KOPT-K1 (cell line): Measurements from ENCODE around the gene ATP2A2.
"Not testable (repeated sequence)": the region's sequence is repeated elsewhere in the genome, so short reads cannot be mapped to it uniquely, and the experiment has no call there.

Source experiments
- H3K27ac ChIP-seq: fragments of 200-600 bp; sonication (generic); 2 replicates; pipeline ENCODE4 v1.5.1; 2016; ENCODE audit warnings: antibody characterized with exemption, mild to moderate bottlenecking, low read depth, low read length; ENCODE audit not compliant: poor library complexity, severe bottlenecking
- H3K36me3 ChIP-seq: fragments of 200-600 bp; sonication (generic); 2 replicates; pipeline ENCODE4 v1.5.1; 2017; ENCODE audit warnings: antibody characterized with exemption, mild to moderate bottlenecking, low read length, moderate library complexity; ENCODE audit not compliant: insufficient read depth
- H3K9me3 ChIP-seq: fragments of 200-600 bp; sonication (generic); 2 replicates; pipeline ENCODE4 v1.5.1; 2017; ENCODE audit warnings: antibody characterized with exemption, low read length, mild to moderate bottlenecking; ENCODE audit not compliant: insufficient read depth, poor library complexity, severe bottlenecking

The ATP2A2 gene

GRCh38 chr12:110340261-110340660 is 59.2 kb downstream of the ATP2A2 start:
- not testable (repeated sequence) for H3K27ac ChIP-seq
- peaks cover 100% of the 10 kb centered on the region for H3K36me3 ChIP-seq

GRCh38 chr12:110340706-110341105 is 59.7 kb downstream of the ATP2A2 start:
- Histone ChIP-seq H3K27ac (no peak overlapping the region), H3K36me3 (peaks cover 100% of the 10 kb centered on the region)

More at GRCh38 chr12:110340261-110340660, 59.2 kb downstream of the ATP2A2 start:
- H3K9me3 ChIP-seq: not testable (repeated sequence)

GRCh38 chr12:110342157-110342556 is 61.1 kb downstream of the ATP2A2 start:
- peaks cover 100% of the 10 kb centered on the region for H3K36me3 ChIP-seq
- no peak overlapping the region for H3K27ac ChIP-seq

More at GRCh38 chr12:110340706-110341105, 59.7 kb downstream of the ATP2A2 start:
- H3K9me3 ChIP-seq: no peaks in the 10 kb centered on the region

GRCh38 chr12:110343114-110343513 is 62.1 kb downstream of the ATP2A2 start:
- peaks cover 100% of the 10 kb centered on the region for H3K36me3 ChIP-seq
- no peak overlapping the region for H3K27ac ChIP-seq
- H3K9me3 ChIP-seq: no peaks in the 10 kb centered on the region

More at GRCh38 chr12:110342157-110342556, 61.1 kb downstream of the ATP2A2 start:
- no peaks in the 10 kb centered on the region for H3K9me3 ChIP-seq

GRCh38 chr12:110343736-110344555 is 62.9 kb downstream of the ATP2A2 start:
- Histone ChIP-seq H3K36me3 (peaks cover 100% of the 10 kb centered on the region), H3K27ac (no peak overlapping the region), H3K9me3 (no peaks in the 10 kb centered on the region)

GRCh38 chr12:110344657-110345056 is 63.6 kb downstream of the ATP2A2 start:
- Histone ChIP-seq H3K9me3 (no peaks in the 10 kb centered on the region), H3K27ac (no peak overlapping the region), H3K36me3 (peaks cover 100% of the 10 kb centered on the region)

- Histone ChIP-seq H3K36me3 (peaks cover 100% of the 10 kb centered on the region), H3K27ac (no peak overlapping the region), H3K9me3 (no peaks in the 10 kb centered on the region)
Measured at GRCh38 chr12:110345176-110345661, 64.2 kb downstream of the ATP2A2 start.

GRCh38 chr12:110345963-110346362 is 64.9 kb downstream of the ATP2A2 start:
- H3K9me3 ChIP-seq: no peaks in the 10 kb centered on the region
- H3K27ac ChIP-seq: no peak overlapping the region
- peaks cover 100% of the 10 kb centered on the region for H3K36me3 ChIP-seq

- Histone ChIP-seq H3K27ac (no peak overlapping the region), H3K36me3 (peaks cover 89% of the 10 kb centered on the region), H3K9me3 (no peaks in the 10 kb centered on the region)
Measured at GRCh38 chr12:110347767-110348166, 66.7 kb downstream of the ATP2A2 start.

GRCh38 chr12:110348431-110349059 is 67.5 kb downstream of the ATP2A2 start:
- Histone ChIP-seq H3K36me3 (peaks cover 81% of the 10 kb centered on the region), H3K27ac (no peak overlapping the region), H3K9me3 (no peaks in the 10 kb centered on the region)

- H3K36me3 ChIP-seq: peaks cover 76% of the 10 kb centered on the region
- no peak overlapping the region for H3K27ac ChIP-seq
- H3K9me3 ChIP-seq: no peaks in the 10 kb centered on the region
Measured at GRCh38 chr12:110349096-110349495, 68.0 kb downstream of the ATP2A2 start.

- H3K27ac ChIP-seq: no peak overlapping the region
- peaks cover 70% of the 10 kb centered on the region for H3K36me3 ChIP-seq
- H3K9me3 ChIP-seq: no peaks in the 10 kb centered on the region
Measured at GRCh38 chr12:110349514-110350151, 68.6 kb downstream of the ATP2A2 start.

- Histone ChIP-seq H3K9me3 (no peaks in the 10 kb centered on the region), H3K27ac (no peak overlapping the region), H3K36me3 (peaks cover 55% of the 10 kb centered on the region)
Measured at GRCh38 chr12:110351119-110351518, 70.1 kb downstream of the ATP2A2 start.

- Histone ChIP-seq H3K27ac (no peak overlapping the region), H3K36me3 (peaks cover 43% of the 10 kb centered on the region)
Measured at GRCh38 chr12:110352401-110352800, 71.4 kb downstream of the ATP2A2 start.

More at GRCh38 chr12:110352401-110352800, 71.4 kb downstream of the ATP2A2 start:
- no peaks in the 10 kb centered on the region for H3K9me3 ChIP-seq
